T-cell (primary cell): Measurements from ENCODE around the gene IPO5. TPM values are rescaled to one million over a fixed set of nuclear protein-coding genes. Genes with fewer than 3 reads are reported as not detected.
A peak's percentile ranks its signal among the peaks of the same experiment; 100 is the strongest.

Source experiments
- ATAC-seq, 4 experiments: fragments of 200-7000 bp in 3 of 4; fragments of 150-1000 bp in 1 of 4; cut with Tn5 transposase; replicated peaks in 1 of 4; 1 replicate in 3 of 4; 2 replicates in 1 of 4; pipeline ENCODE4 v1.10.0; 2021; ENCODE audit warnings: moderate library complexity in 3 of 4, mild to moderate bottlenecking in 2 of 4, moderate number of reproducible peaks in 1 of 4
- CTCF ChIA-PET, 2 donors: fragments of 300-600 bp; sonication (Branson Sonifier 250); formaldehyde crosslinking; loops; one replicate each; lab custom pipeline; 2022; ENCODE audit warnings: antibody characterized with exemption in 2 of 2; lab: Charles Lee
- POLR2A ChIA-PET, 2 donors: fragments of 300-600 bp; sonication (Branson Sonifier 250); formaldehyde crosslinking; loops; one replicate each; lab custom pipeline; 2022; ENCODE audit warnings: antibody characterized with exemption in 2 of 2; lab: Charles Lee
- DNase-seq, 35 experiments: peaks; one replicate each; pipeline versions ENCODE4 v3.0.0 to v3.0.0-alpha.2; 2013 to 2023
- H3K27ac ChIP-seq: one replicate; pipeline ENCODE4 v1.5.1; 2013; ENCODE audit warnings: low read length
- H3K27me3 ChIP-seq, 2 experiments: replicated peaks in 1 of 2; 1 replicate in 1 of 2; 2 replicates in 1 of 2; pipeline versions ENCODE4 v1.6.1 to v1.7.0; 2013; ENCODE audit warnings: low read length in 1 of 2, mixed read lengths in 1 of 2; ENCODE audit not compliant: control insufficient read depth in 2 of 2, insufficient read depth in 2 of 2; ENCODE audit errors: extremely low read depth in 1 of 2
- H3K36me3 ChIP-seq, 2 donors: 1 replicate in 1 of 2; 2 replicates in 1 of 2; pipeline versions ENCODE4 v1.6.1 to v1.7.0; 2013; ENCODE audit warnings: low read length in 1 of 2; ENCODE audit not compliant: control insufficient read depth in 2 of 2, insufficient read depth in 1 of 2; ENCODE audit errors: extremely low read depth in 1 of 2
- H3K4me1 ChIP-seq, 2 experiments: 1 replicate in 1 of 2; 2 replicates in 1 of 2; pipeline versions ENCODE4 v1.6.1 to v1.7.0; 2013; ENCODE audit warnings: low read length in 2 of 2, mixed read lengths in 1 of 2; ENCODE audit not compliant: insufficient read depth in 2 of 2, control insufficient read depth in 1 of 2; ENCODE audit errors: extremely low read depth in 1 of 2
- H3K4me3 ChIP-seq, 2 donors: 1 replicate in 1 of 2; 2 replicates in 1 of 2; pipeline versions ENCODE4 v1.5.1 to v1.7.0; 2013; ENCODE audit warnings: mild to moderate bottlenecking in 2 of 2, low read length in 1 of 2, moderate library complexity in 1 of 2; ENCODE audit not compliant: control insufficient read depth in 1 of 2; ENCODE audit errors: extremely low read depth in 1 of 2
- H3K9me3 ChIP-seq: 2 replicates; pipeline ENCODE4 v1.7.0; 2013
- H3K27ac Mint-ChIP-seq, 2 donors: one replicate each; pipeline ENCODE4 v1.8.0; 2020 to 2021; ENCODE audit warnings: mild to moderate bottlenecking in 2 of 2, mixed read lengths in 2 of 2
- H3K27me3 Mint-ChIP-seq, 2 donors: one replicate each; pipeline ENCODE4 v1.8.0; 2021 to 2022; ENCODE audit warnings: mixed read lengths in 2 of 2
- H3K36me3 Mint-ChIP-seq: one replicate; pipeline ENCODE4 v1.8.0; 2021; ENCODE audit warnings: mixed read lengths
- H3K4me1 Mint-ChIP-seq, 3 donors: one replicate each; pipeline ENCODE4 v1.8.0; 2020 to 2022; ENCODE audit warnings: mixed read lengths in 3 of 3, mild to moderate bottlenecking in 1 of 3
- H3K4me3 Mint-ChIP-seq, 3 donors: one replicate each; pipeline ENCODE4 v1.8.0; 2020 to 2022; ENCODE audit warnings: mild to moderate bottlenecking in 3 of 3, mixed read lengths in 3 of 3, moderate library complexity in 3 of 3
- H3K9me3 Mint-ChIP-seq, 3 donors: one replicate each; pipeline ENCODE4 v1.8.0; 2020 to 2022; ENCODE audit warnings: mixed read lengths in 3 of 3
- WGBS: methylation state at CpG from one replicate; pipeline ENCODE4 v1.1.5; 2013; ENCODE audit warnings: missing lambda C conversion rate; ENCODE audit not compliant: insufficient coverage; 5-methylcytosine and 5-hydroxymethylcytosine counted together
- total RNA-seq, 35 experiments: library from RNA in 6 of 35; stranded (reverse) in 6 of 35; fragments of 120-200 nt in 1 of 35; gene quantifications; one replicate each; pipeline versions ENCODE4 v1.2.1 to v1.2.4 and lab custom pipeline; 2013 to 2026

The IPO5 gene
- total RNA-seq, 5 donors from 2014 or later (not counting 1 experiment from before 2014, with no cell fraction given) = 70.7 to 81.6 (median 75.7) TPM

DNA sequence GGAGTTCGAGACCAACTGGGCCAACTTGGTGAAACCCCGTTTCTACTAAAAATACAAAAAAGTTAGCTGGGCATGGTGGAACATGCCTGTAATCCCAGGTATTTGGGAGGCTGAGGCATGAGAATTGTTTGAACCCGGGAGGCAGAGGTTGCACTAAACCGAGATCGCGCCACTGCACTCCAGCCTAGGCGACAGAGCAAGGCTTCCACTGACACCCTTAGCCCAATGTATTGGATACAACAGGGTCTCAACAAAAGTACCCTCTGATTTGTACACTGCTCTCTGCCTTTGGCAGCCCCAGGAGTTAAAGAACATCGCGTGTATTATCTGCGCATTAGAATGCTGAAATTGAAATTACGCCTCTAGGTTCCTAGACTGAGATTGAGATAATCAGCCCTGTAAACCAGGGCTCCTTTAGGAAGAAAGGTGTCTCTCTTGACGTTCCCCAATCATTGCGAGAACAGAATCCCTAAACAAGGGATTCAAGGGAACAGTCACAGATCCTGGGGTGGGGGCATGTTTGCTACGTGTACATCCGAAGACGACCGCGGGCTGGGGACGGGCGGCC is 21.9 kb downstream of the IPO5 start:
- H3K4me1 Mint-ChIP-seq = peaks cover 36 to 40% (median 38%) of the 10 kb centered on the region in 3 donors
- ATAC-seq (no peak), DNase-seq (peak in 4 of 35 experiments; percentile 0 to 7 (median 2))
- Histone ChIP-seq H3K4me3 (peak overlapping the region; percentile 70 to 91), H3K27me3 (peaks cover 0 to 7% of the 10 kb centered on the region in 2 experiments), H3K36me3 (no peaks in the 10 kb centered on the region), H3K27ac (peak overlapping the region; percentile 79), H3K4me1 (peaks cover 15 to 17% of the 10 kb centered on the region in 2 experiments), H3K9me3 (no peaks in the 10 kb centered on the region)
- no peaks in the 10 kb centered on the region for H3K9me3 Mint-ChIP-seq
- POLR2A ChIA-PET = no interaction called here
- CTCF ChIA-PET = no interaction called here
- H3K27ac Mint-ChIP-seq = peak overlapping the region; percentile 85 to 90
- WGBS = 16% methylated on average over 14 of the region's 20 CpGs
- H3K4me3 Mint-ChIP-seq = peak overlapping the region; percentile 85 to 95 (median 88)
- peaks cover 0 to 2% of the 10 kb centered on the region in 2 donors for H3K27me3 Mint-ChIP-seq
- no peaks in the 10 kb centered on the region for H3K36me3 Mint-ChIP-seq

- Histone ChIP-seq H3K27me3 (peaks cover 0 to 7% of the 10 kb centered on the region in 2 experiments), H3K4me1 (peaks cover 15 to 17% of the 10 kb centered on the region in 2 experiments), H3K4me3 (peak overlapping the region; percentile 70 to 91), H3K27ac (peak overlapping the region; percentile 79), H3K9me3 (no peaks in the 10 kb centered on the region), H3K36me3 (no peaks in the 10 kb centered on the region)
- under 1% methylated on average over 74 of the region's 84 CpGs for WGBS
- H3K27me3 Mint-ChIP-seq = peaks cover 0 to 1% of the 10 kb centered on the region in 2 donors
- peak; percentile 92 to 97 (median 92) for ATAC-seq
- H3K4me3 Mint-ChIP-seq = peak overlapping the region; percentile 85 to 95 (median 88)
- peak overlapping the region; percentile 85 to 90 for H3K27ac Mint-ChIP-seq
- H3K9me3 Mint-ChIP-seq = no peaks in the 10 kb centered on the region
- peaks cover 38 to 43% (median 40%) of the 10 kb centered on the region in 3 donors for H3K4me1 Mint-ChIP-seq
- DNase-seq = peak; percentile 12 to 95 (median 85)
- H3K36me3 Mint-ChIP-seq = no peaks in the 10 kb centered on the region
- CTCF ChIA-PET = no interaction called here
- POLR2A ChIA-PET = no interaction called here
Observed at GRCh38 chr13:97975848-97976609, 22.6 kb downstream of the IPO5 start.

DNA sequence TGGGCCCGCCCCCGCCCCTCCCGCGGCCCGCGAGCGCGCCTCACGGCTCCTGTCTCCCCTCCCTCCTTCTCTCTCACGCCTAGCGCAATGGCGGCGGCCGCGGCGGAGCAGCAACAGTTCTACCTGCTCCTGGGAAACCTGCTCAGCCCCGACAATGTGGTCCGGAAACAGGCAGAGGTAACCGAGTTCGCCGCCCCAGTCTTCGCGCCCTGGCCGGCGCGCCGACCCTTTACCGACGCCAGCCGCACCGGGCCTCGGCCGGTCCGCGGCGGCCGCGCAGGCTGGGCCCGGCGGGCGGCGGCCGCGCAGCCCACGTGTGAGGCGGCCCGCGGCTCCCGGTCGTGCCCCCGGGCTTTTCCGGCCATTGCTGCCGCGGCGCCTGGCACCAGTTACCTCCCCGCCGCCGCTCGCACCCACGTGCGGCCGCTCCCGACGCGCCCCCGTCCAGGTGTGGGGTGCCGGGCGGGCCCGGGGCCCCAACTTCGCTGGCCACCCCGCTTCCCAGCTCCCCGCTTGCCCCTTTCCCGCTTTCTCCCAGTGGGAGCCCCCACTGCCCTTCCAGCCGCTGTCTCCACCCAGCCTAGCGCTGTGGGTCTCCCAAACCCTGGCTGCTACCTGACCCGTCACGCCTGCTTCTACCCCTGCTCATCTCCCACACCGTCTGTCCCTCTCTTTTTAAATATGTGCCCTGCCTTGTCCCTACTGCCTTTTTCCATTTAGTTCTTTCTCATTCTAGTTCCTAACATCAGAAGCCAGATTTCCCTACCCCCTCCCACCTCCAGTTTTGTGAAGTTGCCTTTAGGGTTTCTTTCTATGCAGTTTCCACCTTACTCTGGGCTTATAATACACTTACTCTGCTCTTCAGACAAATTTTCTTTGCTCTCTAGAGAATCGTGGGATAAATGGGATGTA is 23.4 kb downstream of the IPO5 start:
- ATAC-seq = peak; percentile 25 to 49 (median 38)
- Histone ChIP-seq H3K4me1 (peaks cover 15 to 17% of the 10 kb centered on the region in 2 experiments), H3K36me3 (no peaks in the 10 kb centered on the region), H3K27me3 (peaks cover 0 to 7% of the 10 kb centered on the region in 2 experiments), H3K9me3 (no peaks in the 10 kb centered on the region), H3K27ac (peak overlapping the region; percentile 55), H3K4me3 (peak overlapping the region; percentile 65 to 76)
- peak in 5 of 35 experiments; percentile 0 to 82 (median 24) for DNase-seq
- ChIA-PET CTCF (interaction anchor here in 1 of 2 donors (0.6 kb wide), 1 partner anchor 29 kb away, joined by 7 read pairs; no protein-coding TSS in a partner anchor), POLR2A (no interaction called here)
- peak overlapping the region; percentile 73 to 90 for H3K27ac Mint-ChIP-seq
- H3K4me1 Mint-ChIP-seq = peaks cover 46 to 52% (median 48%) of the 10 kb centered on the region in 3 donors
- WGBS = under 1% methylated on average over 77 of the region's 79 CpGs
- no peaks in the 10 kb centered on the region for H3K27me3 Mint-ChIP-seq
- H3K9me3 Mint-ChIP-seq = no peaks in the 10 kb centered on the region
- H3K4me3 Mint-ChIP-seq = peak overlapping the region; percentile 84 to 95 (median 93)
- no peaks in the 10 kb centered on the region for H3K36me3 Mint-ChIP-seq

DNA sequence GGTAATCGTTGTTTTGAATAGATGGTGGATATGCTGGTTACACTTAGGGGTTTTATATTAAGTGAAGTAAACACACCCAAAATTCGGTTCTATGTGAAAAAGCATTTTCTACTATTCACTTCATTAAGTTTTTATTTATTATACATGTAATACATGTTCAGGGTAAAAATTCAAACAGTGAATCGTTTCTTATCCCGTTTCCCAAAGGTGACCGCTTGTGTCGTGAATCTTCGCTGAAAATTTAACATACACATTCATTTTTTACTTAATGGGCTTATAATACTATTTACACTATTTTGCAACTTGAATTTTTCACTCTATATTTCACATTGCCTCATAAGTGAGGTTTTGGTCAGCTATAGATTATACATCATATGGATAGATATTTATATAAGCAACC is 24.5 kb downstream of the IPO5 start:
- peaks cover 0 to 6% of the 10 kb centered on the region in 2 experiments for H3K27me3 ChIP-seq
- Mint-ChIP-seq H3K4me3 (peak overlapping the region; percentile 84 to 95 (median 93)), H3K36me3 (peaks cover 5% of the 10 kb centered on the region), H3K27me3 (no peaks in the 10 kb centered on the region), H3K4me1 (peaks cover 53 to 59% (median 53%) of the 10 kb centered on the region in 3 donors), H3K27ac (no peak overlapping the region), H3K9me3 (no peaks in the 10 kb centered on the region)
- CTCF ChIA-PET = no interaction called here
- peaks cover 0 to 2% of the 10 kb centered on the region in 2 donors for H3K36me3 ChIP-seq
- no peaks in the 10 kb centered on the region for H3K9me3 ChIP-seq
- H3K27ac ChIP-seq = no peak overlapping the region
- ATAC-seq (no peak), DNase-seq (no peak)
- H3K4me3 ChIP-seq = no peak overlapping the region
- H3K4me1 ChIP-seq = peaks cover 15 to 17% of the 10 kb centered on the region in 2 experiments
- WGBS = no CpG with 5 or more reads among the region's 7 CpGs
- POLR2A ChIA-PET = no interaction called here

GRCh38 chr13:97978651-97979050 is 25.2 kb downstream of the IPO5 start:
- peaks cover 0 to 2% of the 10 kb centered on the region in 2 donors for H3K36me3 ChIP-seq
- Mint-ChIP-seq H3K4me3 (peak overlapping the region in 1 of 3 donors; percentile 95), H3K36me3 (peaks cover 5% of the 10 kb centered on the region), H3K9me3 (no peaks in the 10 kb centered on the region), H3K27me3 (no peaks in the 10 kb centered on the region), H3K27ac (no peak overlapping the region), H3K4me1 (peaks cover 53 to 59% (median 53%) of the 10 kb centered on the region in 3 donors)
- no peak overlapping the region for H3K4me3 ChIP-seq
- H3K4me1 ChIP-seq = peaks cover 15 to 17% of the 10 kb centered on the region in 2 experiments
- no peak for ATAC-seq
- H3K27ac ChIP-seq = no peak overlapping the region
- peaks cover 0 to 2% of the 10 kb centered on the region in 2 experiments for H3K27me3 ChIP-seq
- DNase-seq = no peak
- CTCF ChIA-PET = no interaction called here
- H3K9me3 ChIP-seq = no peaks in the 10 kb centered on the region
- POLR2A ChIA-PET = no interaction called here

DNA sequence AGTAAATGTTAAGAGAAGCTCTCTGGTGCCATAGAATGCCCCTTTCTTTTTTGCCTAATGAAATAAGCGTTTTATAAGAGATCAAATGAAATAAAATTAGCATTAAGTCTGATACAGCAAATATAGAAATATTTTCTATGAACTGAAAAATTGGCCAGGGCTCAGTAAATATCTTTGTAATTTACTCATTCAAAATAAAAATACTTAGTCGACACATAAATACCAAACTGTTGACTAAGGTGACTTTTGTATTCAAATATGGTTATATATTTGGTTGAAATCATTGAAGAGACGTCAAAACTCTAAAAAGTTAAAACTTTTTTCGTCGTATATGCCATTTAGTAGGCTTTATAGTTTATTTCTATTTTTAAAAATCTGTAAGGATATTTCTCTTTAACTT is 25.6 kb downstream of the IPO5 start:
- H3K27me3 Mint-ChIP-seq = no peaks in the 10 kb centered on the region
- POLR2A ChIA-PET = no interaction called here
- peaks cover 0 to 2% of the 10 kb centered on the region in 2 donors for H3K36me3 ChIP-seq
- CTCF ChIA-PET = no interaction called here
- H3K4me1 ChIP-seq = peaks cover 15 to 17% of the 10 kb centered on the region in 2 experiments
- peaks cover 5% of the 10 kb centered on the region for H3K36me3 Mint-ChIP-seq
- H3K27me3 ChIP-seq = no peaks in the 10 kb centered on the region
- no peaks in the 10 kb centered on the region for H3K9me3 ChIP-seq
- DNase-seq (no peak), ATAC-seq (no peak)
- no peak overlapping the region for H3K27ac ChIP-seq
- no peak overlapping the region for H3K27ac Mint-ChIP-seq
- peak overlapping the region in 1 of 3 donors; percentile 95 for H3K4me3 Mint-ChIP-seq
- WGBS = no CpG with 5 or more reads among the region's 5 CpGs
- no peaks in the 10 kb centered on the region for H3K9me3 Mint-ChIP-seq
- peaks cover 53 to 59% (median 53%) of the 10 kb centered on the region in 3 donors for H3K4me1 Mint-ChIP-seq
- no peak overlapping the region for H3K4me3 ChIP-seq
